ENCODE measurements around the gene DUSP2.

The DUSP2 gene

DNA sequence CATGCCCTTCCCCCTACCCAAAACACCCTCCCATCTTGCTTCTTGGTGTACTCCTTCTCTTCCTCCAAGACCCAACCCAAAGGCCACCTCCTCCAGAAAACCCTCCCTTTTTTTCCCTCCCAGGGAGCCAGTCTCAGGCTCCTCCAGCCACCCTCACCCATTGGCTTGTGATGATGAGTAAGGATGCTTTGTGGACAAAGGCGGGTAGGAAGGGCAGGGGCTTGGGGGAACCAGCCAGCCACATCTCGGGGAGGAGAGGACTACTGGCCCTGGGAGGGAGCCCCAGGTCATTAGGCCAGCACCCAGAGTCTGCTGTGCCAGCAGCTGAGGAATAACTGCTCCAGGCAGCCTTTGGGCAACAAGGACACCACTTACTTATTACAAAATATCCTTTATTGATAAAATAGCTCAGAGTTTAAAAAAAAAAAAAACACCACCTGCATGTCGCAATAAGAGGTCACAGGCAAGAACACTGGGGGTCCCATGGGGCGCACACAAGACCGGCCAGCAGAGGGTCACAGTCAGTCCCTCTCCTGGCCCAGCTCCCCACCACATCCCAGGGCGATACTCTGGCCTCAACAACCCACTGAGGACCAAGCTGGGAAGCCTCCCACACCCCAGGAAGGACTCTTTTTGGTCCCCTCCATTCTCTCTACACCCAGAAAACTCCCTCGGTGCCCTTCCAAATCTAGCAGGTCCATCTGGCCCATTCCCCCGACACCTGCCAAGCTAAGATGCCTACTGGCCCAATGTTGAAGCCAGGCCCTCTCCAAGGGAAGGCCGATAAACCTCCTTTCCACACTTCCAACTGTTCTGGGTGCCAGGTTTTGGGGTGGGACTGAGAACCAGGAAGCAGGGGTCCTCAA lies 32.5 kb downstream of the DUSP2 start:
- WGBS = 87% methylated on average over 9 of the region's 9 CpGs

DNA sequence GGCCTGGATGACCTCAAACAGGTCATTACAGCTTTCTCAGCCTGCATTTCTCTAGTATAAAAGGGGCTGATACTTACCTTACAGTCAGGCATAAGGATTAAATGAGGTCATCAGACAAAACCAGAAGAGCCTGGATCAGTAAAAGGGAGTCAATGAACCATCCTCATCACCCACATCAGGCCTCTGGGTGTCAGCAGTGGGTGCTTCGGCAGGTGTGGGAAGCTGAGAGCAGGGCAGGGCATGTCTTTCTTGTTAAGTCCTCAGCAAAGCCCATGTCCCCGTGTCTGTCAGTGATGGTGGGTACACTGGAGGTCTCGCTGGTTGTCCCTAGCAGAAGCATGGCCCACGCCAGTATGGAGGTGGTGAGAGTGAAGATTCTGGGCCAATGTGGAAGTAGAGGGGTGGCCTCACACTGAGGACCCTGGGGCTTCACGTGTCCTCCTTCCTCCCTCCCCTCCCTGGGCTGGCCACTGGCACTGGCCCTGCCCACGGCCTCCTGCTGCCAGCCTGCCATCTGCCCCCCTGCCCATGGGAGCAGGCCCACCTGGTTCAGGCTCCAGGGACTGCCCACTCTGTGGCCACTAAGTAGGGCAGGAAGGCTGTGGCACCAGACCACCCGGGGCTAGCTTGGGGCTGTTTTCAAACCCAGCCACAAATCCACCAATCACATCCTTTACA lies 33.3 kb downstream of the DUSP2 start:
- no peak for DNase-seq
- no peak overlapping the region for H3K23ac ChIP-seq (ENCODE audit: low read length in 2 of 2)
- no peak overlapping the region for H2BK5ac ChIP-seq (ENCODE audit: low read depth, low read length, poor library complexity, severe bottlenecking)
- H2BK12ac ChIP-seq (ENCODE audit: low read length in 2 of 2) = no peak overlapping the region
- H4K91ac ChIP-seq (ENCODE audit: low read length) = no peak overlapping the region
- H3K4me3 ChIP-seq (ENCODE audit: insufficient read depth in 1 of 2, low read depth in 1 of 2, low read length in 2 of 2) = no peak overlapping the region
- no peak overlapping the region for H3K18ac ChIP-seq (ENCODE audit: low read depth in 1 of 2, low read length in 2 of 2)
- H3K4me2 ChIP-seq (ENCODE audit: low read length, poor library complexity, severe bottlenecking) = no peak overlapping the region
- H3K4me1 ChIP-seq (ENCODE audit: control insufficient read depth, insufficient read depth, low read depth, low read length) = peaks cover 22% of the 10 kb centered on the region
- H3K36me3 ChIP-seq (ENCODE audit: control insufficient read depth in 1 of 2, insufficient read depth in 2 of 2, low read depth in 1 of 2, low read length in 2 of 2) = peaks cover 0 to 6% of the 10 kb centered on the region in 2 experiments
- peaks cover 70 to 76% of the 10 kb centered on the region in 2 experiments for H3K27me3 ChIP-seq (ENCODE audit: control insufficient read depth in 1 of 2, insufficient read depth in 1 of 2, low read length in 2 of 2)
- no peaks in the 10 kb centered on the region for H3K9me3 ChIP-seq (ENCODE audit: control insufficient read depth, low read length)
- H3K9ac ChIP-seq (ENCODE audit: low read length) = no peak overlapping the region
- 90% methylated on average over 7 of the region's 7 CpGs for WGBS
- H3K27ac ChIP-seq (ENCODE audit: low read length, poor library complexity, severe bottlenecking) = no peak overlapping the region
- H3K4ac ChIP-seq (ENCODE audit: low read depth in 1 of 2, low read length in 2 of 2) = no peak overlapping the region
- H2BK15ac ChIP-seq (ENCODE audit: low read depth, poor library complexity, severe bottlenecking) = no peak overlapping the region
- H3K14ac ChIP-seq (ENCODE audit: low read length in 2 of 2) = no peak overlapping the region
- H4K8ac ChIP-seq (ENCODE audit: low read length) = no peak overlapping the region
- no peaks in the 10 kb centered on the region for H3K79me1 ChIP-seq (replicated peaks; ENCODE audit: low read length, poor library complexity, severe bottlenecking)
- H2AK5ac ChIP-seq (ENCODE audit: low read length, severe bottlenecking) = no peak overlapping the region
- no peak overlapping the region for H2AFZ ChIP-seq (ENCODE audit: low read depth, low read length)
- no peak overlapping the region for H2BK120ac ChIP-seq (ENCODE audit: low read depth, low read length)

More for the DNA sequence above, 32.5 kb downstream of the DUSP2 start:
- H3K23ac ChIP-seq (ENCODE audit: low read length in 2 of 2) = no peak overlapping the region
- H3K4ac ChIP-seq (ENCODE audit: low read depth in 1 of 2, low read length in 2 of 2) = no peak overlapping the region
- no peak overlapping the region for H3K27ac ChIP-seq (ENCODE audit: low read length, poor library complexity, severe bottlenecking)
- H4K8ac ChIP-seq (ENCODE audit: low read length) = no peak overlapping the region
- H2AK5ac ChIP-seq (ENCODE audit: low read length, severe bottlenecking) = no peak overlapping the region
- H2BK15ac ChIP-seq (ENCODE audit: low read depth, poor library complexity, severe bottlenecking) = no peak overlapping the region
- no peak overlapping the region for H3K4me3 ChIP-seq (ENCODE audit: insufficient read depth in 1 of 2, low read depth in 1 of 2, low read length in 2 of 2)
- no peak overlapping the region for H2BK12ac ChIP-seq (ENCODE audit: low read length in 2 of 2)
- no peak overlapping the region for H3K4me2 ChIP-seq (ENCODE audit: low read length, poor library complexity, severe bottlenecking)
- no peak overlapping the region for H2AFZ ChIP-seq (ENCODE audit: low read depth, low read length)
- H3K9me3 ChIP-seq (ENCODE audit: control insufficient read depth, low read length) = no peaks in the 10 kb centered on the region
- no peak overlapping the region for H3K18ac ChIP-seq (ENCODE audit: low read depth in 1 of 2, low read length in 2 of 2)
- no peaks in the 10 kb centered on the region for H3K79me1 ChIP-seq (replicated peaks; ENCODE audit: low read length, poor library complexity, severe bottlenecking)
- no peak overlapping the region for H2BK5ac ChIP-seq (ENCODE audit: low read depth, low read length, poor library complexity, severe bottlenecking)
- H4K91ac ChIP-seq (ENCODE audit: low read length) = no peak overlapping the region
- no peak overlapping the region for H3K14ac ChIP-seq (ENCODE audit: low read length in 2 of 2)
- H3K27me3 ChIP-seq (ENCODE audit: control insufficient read depth in 1 of 2, insufficient read depth in 1 of 2, low read length in 2 of 2) = peaks cover 70 to 77% of the 10 kb centered on the region in 2 experiments
- H3K4me1 ChIP-seq (ENCODE audit: control insufficient read depth, insufficient read depth, low read depth, low read length) = peaks cover 25% of the 10 kb centered on the region
- peaks cover 0 to 6% of the 10 kb centered on the region in 2 experiments for H3K36me3 ChIP-seq (ENCODE audit: control insufficient read depth in 1 of 2, insufficient read depth in 2 of 2, low read depth in 1 of 2, low read length in 2 of 2)
- H2BK120ac ChIP-seq (ENCODE audit: low read depth, low read length) = no peak overlapping the region
- no peak for DNase-seq
- no peak overlapping the region for H3K9ac ChIP-seq (ENCODE audit: low read length)

DNA sequence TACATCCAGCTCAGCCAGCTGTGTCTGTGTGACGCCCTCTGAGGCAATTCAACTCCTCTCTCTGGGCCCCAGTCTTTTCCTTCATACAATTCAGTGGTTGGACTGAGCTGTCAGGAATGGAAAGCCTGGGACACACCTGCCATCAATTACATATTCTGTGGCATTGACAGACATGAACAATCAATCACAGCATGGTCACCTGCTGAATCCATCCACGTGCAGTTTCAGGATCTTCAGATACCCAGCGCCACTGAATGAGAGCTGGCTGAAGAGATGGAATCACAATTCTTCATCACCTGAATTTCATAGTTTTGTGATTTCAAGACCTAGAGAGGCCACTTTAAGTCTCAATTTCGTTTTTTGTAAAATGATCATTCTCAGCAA lies 34.0 kb downstream of the DUSP2 start:
- H2AK5ac ChIP-seq (ENCODE audit: low read length, severe bottlenecking) = no peak overlapping the region
- no peaks in the 10 kb centered on the region for H3K9me3 ChIP-seq (ENCODE audit: control insufficient read depth, low read length)
- H4K91ac ChIP-seq (ENCODE audit: low read length) = no peak overlapping the region
- H3K9ac ChIP-seq (ENCODE audit: low read length) = no peak overlapping the region
- no peak overlapping the region for H2BK15ac ChIP-seq (ENCODE audit: low read depth, poor library complexity, severe bottlenecking)
- H3K23ac ChIP-seq (ENCODE audit: low read length in 2 of 2) = no peak overlapping the region
- H3K4ac ChIP-seq (ENCODE audit: low read depth in 1 of 2, low read length in 2 of 2) = no peak overlapping the region
- H3K18ac ChIP-seq (ENCODE audit: low read depth in 1 of 2, low read length in 2 of 2) = no peak overlapping the region
- no peak overlapping the region for H2BK12ac ChIP-seq (ENCODE audit: low read length in 2 of 2)
- H2BK5ac ChIP-seq (ENCODE audit: low read depth, low read length, poor library complexity, severe bottlenecking) = no peak overlapping the region
- H3K27ac ChIP-seq (ENCODE audit: low read length, poor library complexity, severe bottlenecking) = no peak overlapping the region
- H2AFZ ChIP-seq (ENCODE audit: low read depth, low read length) = no peak overlapping the region
- peaks cover 0 to 6% of the 10 kb centered on the region in 2 experiments for H3K36me3 ChIP-seq (ENCODE audit: control insufficient read depth in 1 of 2, insufficient read depth in 2 of 2, low read depth in 1 of 2, low read length in 2 of 2)
- peaks cover 71 to 76% of the 10 kb centered on the region in 2 experiments for H3K27me3 ChIP-seq (ENCODE audit: control insufficient read depth in 1 of 2, insufficient read depth in 1 of 2, low read length in 2 of 2)
- H3K79me1 ChIP-seq (replicated peaks; ENCODE audit: low read length, poor library complexity, severe bottlenecking) = no peaks in the 10 kb centered on the region
- H4K8ac ChIP-seq (ENCODE audit: low read length) = no peak overlapping the region
- no peak overlapping the region for H3K14ac ChIP-seq (ENCODE audit: low read length in 2 of 2)
- no peak overlapping the region for H2BK120ac ChIP-seq (ENCODE audit: low read depth, low read length)
- no peak overlapping the region for H3K4me3 ChIP-seq (ENCODE audit: insufficient read depth in 1 of 2, low read depth in 1 of 2, low read length in 2 of 2)
- 91% methylated on average over 3 of the region's 4 CpGs for WGBS
- peaks cover 15% of the 10 kb centered on the region for H3K4me1 ChIP-seq (ENCODE audit: control insufficient read depth, insufficient read depth, low read depth, low read length)
- no peak for DNase-seq
- H3K4me2 ChIP-seq (ENCODE audit: low read length, poor library complexity, severe bottlenecking) = no peak overlapping the region

DNA sequence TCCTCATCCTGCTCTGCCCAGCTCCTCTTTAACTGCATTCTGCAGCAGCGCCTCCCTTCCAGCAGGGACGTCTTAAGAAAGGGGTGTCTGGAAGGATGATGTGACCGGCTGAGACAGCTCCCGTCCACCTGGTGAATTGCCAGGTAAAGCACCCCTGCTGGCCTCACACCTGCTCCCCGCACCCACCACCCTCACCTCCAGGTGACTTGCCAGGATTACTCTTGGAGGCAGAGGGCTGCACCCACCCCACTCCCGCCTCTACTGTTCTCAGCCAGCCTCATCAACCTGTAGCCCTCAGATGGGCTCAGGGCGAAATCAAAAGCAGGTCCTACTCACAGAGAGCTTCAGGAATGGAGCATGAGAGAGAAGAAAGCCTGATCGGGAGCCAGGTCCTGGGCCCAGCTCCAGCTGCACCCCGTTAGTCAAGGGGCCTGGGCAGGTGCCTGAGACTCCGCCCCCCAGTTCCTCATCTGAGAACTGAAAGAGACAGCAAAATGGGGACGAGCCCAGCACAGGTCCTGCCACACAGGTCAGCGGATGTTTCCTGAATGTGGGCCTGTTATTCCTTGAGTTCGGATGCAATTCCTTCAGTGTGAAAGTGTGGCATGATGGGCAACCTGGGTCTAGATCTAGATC lies 34.5 kb downstream of the DUSP2 start:
- Histone ChIP-seq H2BK5ac (ENCODE audit: low read depth, low read length, poor library complexity, severe bottlenecking) (no peak overlapping the region), H3K27me3 (ENCODE audit: control insufficient read depth in 1 of 2, insufficient read depth in 1 of 2, low read length in 2 of 2) (peaks cover 67 to 72% of the 10 kb centered on the region in 2 experiments), H3K4me2 (ENCODE audit: low read length, poor library complexity, severe bottlenecking) (no peak overlapping the region), H3K23ac (ENCODE audit: low read length in 2 of 2) (no peak overlapping the region), H3K27ac (ENCODE audit: low read length, poor library complexity, severe bottlenecking) (no peak overlapping the region), H4K91ac (ENCODE audit: low read length) (peak overlapping the region; percentile 34), H4K8ac (ENCODE audit: low read length) (no peak overlapping the region), H2BK12ac (ENCODE audit: low read length in 2 of 2) (no peak overlapping the region), H3K4me3 (ENCODE audit: insufficient read depth in 1 of 2, low read depth in 1 of 2, low read length in 2 of 2) (no peak overlapping the region), H3K18ac (ENCODE audit: low read depth in 1 of 2, low read length in 2 of 2) (no peak overlapping the region), H2AFZ (ENCODE audit: low read depth, low read length) (no peak overlapping the region), H3K14ac (ENCODE audit: low read length in 2 of 2) (no peak overlapping the region), H3K9ac (ENCODE audit: low read length) (no peak overlapping the region), H3K4ac (ENCODE audit: low read depth in 1 of 2, low read length in 2 of 2) (no peak overlapping the region), H3K9me3 (ENCODE audit: control insufficient read depth, low read length) (peaks cover under 1% of the 10 kb centered on the region), H2BK120ac (ENCODE audit: low read depth, low read length) (no peak overlapping the region), H2BK15ac (ENCODE audit: low read depth, poor library complexity, severe bottlenecking) (no peak overlapping the region), H3K36me3 (ENCODE audit: control insufficient read depth in 1 of 2, insufficient read depth in 2 of 2, low read depth in 1 of 2, low read length in 2 of 2) (peaks cover 0 to 3% of the 10 kb centered on the region in 2 experiments), H3K79me1 (replicated peaks; ENCODE audit: low read length, poor library complexity, severe bottlenecking) (no peaks in the 10 kb centered on the region), H2AK5ac (ENCODE audit: low read length, severe bottlenecking) (no peak overlapping the region), H3K4me1 (ENCODE audit: control insufficient read depth, insufficient read depth, low read depth, low read length) (peaks cover 10% of the 10 kb centered on the region)
- no peak for DNase-seq
- WGBS = 84% methylated on average over 13 of the region's 13 CpGs

Measured in mesenchymal stem cell (in vitro differentiated cells and primary cell).